Colonic mucosa (tissue), 4 donors: ENCODE measurements around the gene WDR35. TPM values are rescaled to one million over a fixed set of nuclear protein-coding genes. Genes with fewer than 3 reads are reported as not detected.

Experiments used
- DNase-seq: peaks from one replicate; pipeline ENCODE4 v3.0.0-alpha.2; 2020
- H3K27ac ChIP-seq: fragments of 200-600 bp; one replicate; pipeline ENCODE4 v1.8.0; 2021
- H3K27me3 ChIP-seq: fragments of 200-600 bp; one replicate; pipeline ENCODE4 v1.8.0; 2021
- H3K36me3 ChIP-seq: fragments of 200-600 bp; one replicate; pipeline ENCODE4 v1.8.0; 2021
- H3K4me1 ChIP-seq: fragments of 200-600 bp; one replicate; pipeline ENCODE4 v1.8.0; 2021; ENCODE audit warnings: mild to moderate bottlenecking
- H3K4me3 ChIP-seq: fragments of 200-600 bp; one replicate; pipeline ENCODE4 v1.8.0; 2021
- H3K9ac ChIP-seq, 2 donors: one replicate each; pipeline ENCODE4 v1.7.0; 2013; ENCODE audit warnings: control low read depth in 2 of 2, low read depth in 2 of 2, low read length in 2 of 2
- H3K9me3 ChIP-seq: fragments of 200-600 bp; one replicate; pipeline ENCODE4 v1.8.0; 2021
- intact Hi-C: fragments of 100-400 bp; cut with DNase I; formaldehyde crosslinking; loops from one replicate; pipeline ENCODE4 v1.14.1; 2022
- total RNA-seq, 2 donors: library from RNA; stranded (reverse); fragmentation: NEBNext Ultra II Directional in 1 of 2; extraction: Animal tissue kit (Norgen Biotek cat#: 25700) in 1 of 2; gene quantifications; one replicate each; pipeline ENCODE4 v1.2.1, GENCODE V29; 2021
- TF ChIP-seq, protein P1 (sequence below): fragments of 200-600 bp; IDR thresholded peaks from one replicate; pipeline ENCODE4 v1.8.0; 2022; ENCODE audit warnings: antibody characterized with exemption, mild to moderate bottlenecking
- donor health status: healthy.
- donor health status: DM: no; HTN: no; CAD: no.
- donor health status: DM: no; HTN: no; CAD: no.

The WDR35 gene
- total RNA-seq, 2 donors from 2014 or later = 1.7 to 2.2 TPM

GRCh38 chr2:19993731-19994130 lies 3.8 kb upstream of the WDR35 start:
- no peaks in the 10 kb centered on the region for H3K9me3 ChIP-seq
- H3K4me3 ChIP-seq = no peak overlapping the region
- no peaks in the 10 kb centered on the region for H3K27me3 ChIP-seq
- intact Hi-C loops = no loop called here
- no peak overlapping the region for H3K9ac ChIP-seq
- H3K36me3 ChIP-seq = no peaks in the 10 kb centered on the region
- DNase-seq = no peak
- TF ChIP-seq, protein P1, sequence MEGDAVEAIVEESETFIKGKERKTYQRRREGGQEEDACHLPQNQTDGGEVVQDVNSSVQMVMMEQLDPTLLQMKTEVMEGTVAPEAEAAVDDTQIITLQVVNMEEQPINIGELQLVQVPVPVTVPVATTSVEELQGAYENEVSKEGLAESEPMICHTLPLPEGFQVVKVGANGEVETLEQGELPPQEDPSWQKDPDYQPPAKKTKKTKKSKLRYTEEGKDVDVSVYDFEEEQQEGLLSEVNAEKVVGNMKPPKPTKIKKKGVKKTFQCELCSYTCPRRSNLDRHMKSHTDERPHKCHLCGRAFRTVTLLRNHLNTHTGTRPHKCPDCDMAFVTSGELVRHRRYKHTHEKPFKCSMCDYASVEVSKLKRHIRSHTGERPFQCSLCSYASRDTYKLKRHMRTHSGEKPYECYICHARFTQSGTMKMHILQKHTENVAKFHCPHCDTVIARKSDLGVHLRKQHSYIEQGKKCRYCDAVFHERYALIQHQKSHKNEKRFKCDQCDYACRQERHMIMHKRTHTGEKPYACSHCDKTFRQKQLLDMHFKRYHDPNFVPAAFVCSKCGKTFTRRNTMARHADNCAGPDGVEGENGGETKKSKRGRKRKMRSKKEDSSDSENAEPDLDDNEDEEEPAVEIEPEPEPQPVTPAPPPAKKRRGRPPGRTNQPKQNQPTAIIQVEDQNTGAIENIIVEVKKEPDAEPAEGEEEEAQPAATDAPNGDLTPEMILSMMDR = no peak
- H3K4me1 ChIP-seq = no peaks in the 10 kb centered on the region
- no peak overlapping the region for H3K27ac ChIP-seq

DNA sequence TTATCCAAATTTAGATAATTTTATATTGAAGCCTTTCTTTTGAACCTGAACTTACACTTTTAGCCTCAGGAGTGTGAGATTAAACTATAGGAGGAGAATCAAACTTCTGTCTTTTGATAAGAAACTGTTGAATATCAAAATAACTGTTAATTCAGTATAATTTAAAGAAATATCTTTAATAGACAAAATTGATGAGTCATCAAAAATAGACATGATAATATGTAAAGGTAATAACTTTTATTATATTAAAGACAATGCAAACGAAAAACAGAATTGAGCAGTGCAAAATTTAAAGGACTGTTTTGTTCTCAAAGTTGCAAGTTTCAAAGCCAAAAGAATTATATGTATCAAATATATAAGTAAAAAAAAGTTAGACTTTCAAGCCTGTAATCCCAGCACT lies 2.0 kb upstream of the WDR35 start:
- TF ChIP-seq, protein P1 = no peak
- Histone ChIP-seq H3K36me3 (no peaks in the 10 kb centered on the region), H3K27ac (no peak overlapping the region), H3K27me3 (no peaks in the 10 kb centered on the region), H3K9me3 (no peaks in the 10 kb centered on the region), H3K4me3 (no peak overlapping the region), H3K4me1 (no peaks in the 10 kb centered on the region), H3K9ac (no peak overlapping the region)
- no peak for DNase-seq
- intact Hi-C loops = no loop called here

GRCh38 chr2:19990416-19990728 lies 467 bp upstream of the WDR35 start:
- intact Hi-C loops = no loop called here
- H3K4me1 ChIP-seq = no peaks in the 10 kb centered on the region
- H3K27me3 ChIP-seq = no peaks in the 10 kb centered on the region
- H3K9me3 ChIP-seq = no peaks in the 10 kb centered on the region
- no peaks in the 10 kb centered on the region for H3K36me3 ChIP-seq
- no peak overlapping the region for H3K27ac ChIP-seq
- no peak for DNase-seq
- peak overlapping the region in 1 of 2 donors; percentile 36 for H3K9ac ChIP-seq
- H3K4me3 ChIP-seq = peak overlapping the region; percentile 65
- TF ChIP-seq, protein P1 = no peak

- H3K27ac ChIP-seq = no peak overlapping the region
- no peaks in the 10 kb centered on the region for H3K36me3 ChIP-seq
- H3K4me1 ChIP-seq = no peaks in the 10 kb centered on the region
- H3K4me3 ChIP-seq = peak overlapping the region; percentile 65
- TF ChIP-seq, protein P1 = no peak
- no peak for DNase-seq
- peak overlapping the region in 1 of 2 donors; percentile 36 for H3K9ac ChIP-seq
- intact Hi-C loops = no loop called here
- H3K27me3 ChIP-seq = no peaks in the 10 kb centered on the region
- H3K9me3 ChIP-seq = no peaks in the 10 kb centered on the region
Measured at GRCh38 chr2:19989342-19989666, 601 bp downstream of the WDR35 start.

GRCh38 chr2:19988600-19988999 lies 1.3 kb downstream of the WDR35 start:
- Histone ChIP-seq H3K27me3 (no peaks in the 10 kb centered on the region), H3K27ac (no peak overlapping the region), H3K4me1 (no peaks in the 10 kb centered on the region), H3K4me3 (no peak overlapping the region), H3K36me3 (no peaks in the 10 kb centered on the region), H3K9me3 (no peaks in the 10 kb centered on the region), H3K9ac (no peak overlapping the region)
- DNase-seq = no peak
- TF ChIP-seq, protein P1 = no peak
- intact Hi-C loops = no loop called here

DNA sequence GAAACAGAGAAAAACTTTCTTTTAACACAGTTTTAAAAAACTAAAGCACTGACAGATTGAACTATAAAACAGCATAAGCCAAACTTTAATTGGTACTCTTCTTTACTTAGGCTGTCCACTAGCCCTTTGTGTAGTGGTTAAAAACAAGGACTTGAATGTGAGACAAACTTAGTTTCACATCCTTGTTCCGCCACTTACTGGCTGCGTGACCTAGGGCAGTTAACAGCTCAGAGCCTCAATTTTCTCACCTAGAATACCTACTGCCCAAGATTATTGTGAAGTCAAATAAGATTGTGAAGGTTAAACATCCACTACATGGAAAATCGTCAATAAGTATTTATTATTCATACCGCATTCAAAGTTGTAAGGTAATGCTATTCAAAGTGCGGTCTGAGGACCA lies 2.0 kb downstream of the WDR35 start:
- Histone ChIP-seq H3K36me3 (no peaks in the 10 kb centered on the region), H3K4me3 (no peak overlapping the region), H3K27ac (no peak overlapping the region), H3K27me3 (no peaks in the 10 kb centered on the region), H3K4me1 (no peaks in the 10 kb centered on the region), H3K9me3 (no peaks in the 10 kb centered on the region), H3K9ac (no peak overlapping the region)
- TF ChIP-seq, protein P1 = no peak
- DNase-seq = no peak
- intact Hi-C loops = no loop called here
